ENCODE measurements around the gene PSG4.
"Not testable (repeated sequence)": the region's sequence is repeated elsewhere in the genome, so short reads cannot be mapped to it uniquely, and the experiment has no call there.

Gene PSG4

GRCh38 chr19:43197666-43198397 is 7.6 kb downstream of the PSG4 start:
- DNase-seq, result not testable (repeated sequence)

GRCh38 chr19:43194397-43194796 is 11.0 kb downstream of the PSG4 start:
- not testable (repeated sequence) for DNase-seq

GRCh38 chr19:43192381-43193155 is 12.9 kb downstream of the PSG4 start:
- DNase-seq, result not testable (repeated sequence)

- DNase-seq, result not testable (repeated sequence)
Observed at GRCh38 chr19:43188092-43188491, 17.3 kb downstream of the PSG4 start.

- DNase-seq, result not testable (repeated sequence)
Observed at GRCh38 chr19:43186311-43186935, 19.0 kb downstream of the PSG4 start, which contains the start of gene PSG5. TSS of gene PSG5 (minus strand) at chr19:43186536. CDS start at chr19:43186405, 131 bp downstream.

- not testable (repeated sequence) for DNase-seq
Observed at GRCh38 chr19:43181869-43182771, 23.3 kb downstream of the PSG4 start.

GRCh38 chr19:43179569-43180147 is 25.8 kb downstream of the PSG4 start:
- DNase-seq, result not testable (repeated sequence)

- not testable (repeated sequence) for DNase-seq
Observed at GRCh38 chr19:43178577-43178976, 26.9 kb downstream of the PSG4 start.

GRCh38 chr19:43165906-43166305 is 39.5 kb downstream of the PSG4 start:
- DNase-seq, result not testable (repeated sequence)

GRCh38 chr19:43163135-43163534 is 42.3 kb downstream of the PSG4 start:
- not testable (repeated sequence) for DNase-seq

GRCh38 chr19:43162261-43162660 is 43.2 kb downstream of the PSG4 start:
- not testable (repeated sequence) for DNase-seq

- DNase-seq, result no peak
Observed at GRCh38 chr19:43152214-43152613, 53.2 kb downstream of the PSG4 start.

- not testable (repeated sequence) for DNase-seq
Observed at GRCh38 chr19:43149788-43150187, 55.6 kb downstream of the PSG4 start.

GRCh38 chr19:43148233-43148632 is 57.2 kb downstream of the PSG4 start:
- no peak for DNase-seq
